SH-SY5Y (cell line): ENCODE data around the gene DSCAM.

Experiments used
- GATA2 ChIP-seq: IDR thresholded peaks from 2 replicates; pipeline ENCODE4 v1.6.1; 2011; ENCODE audit warnings: mild to moderate bottlenecking, low read depth, low read length
- GATA3 ChIP-seq: IDR thresholded peaks from 2 replicates; pipeline ENCODE4 v1.6.1; 2011; ENCODE audit warnings: low read depth, mild to moderate bottlenecking, low read length, moderate library complexity

DNA sequence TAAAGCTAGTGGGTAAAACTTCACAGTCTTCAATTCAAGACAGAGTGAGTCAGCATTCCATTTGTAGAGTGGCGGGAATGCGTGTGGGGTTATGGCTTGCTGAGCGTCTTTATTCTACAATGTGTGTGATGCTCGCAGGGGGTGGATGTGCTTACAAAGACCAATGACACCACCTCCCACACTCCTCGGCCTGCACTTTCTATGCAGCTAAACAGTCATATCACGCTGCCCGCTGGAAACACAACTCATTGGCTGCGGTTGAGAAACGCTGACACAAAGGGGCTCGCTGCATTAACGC lies 681.2 kb downstream of the DSCAM start:
- TF ChIP-seq GATA2 (no peak), GATA3 (no peak)
